ENCODE results near the gene CYP27C1. TPM values are rescaled to one million over a fixed set of nuclear protein-coding genes. Genes with fewer than 3 reads are reported as not detected.

CYP27C1 gene
- total and polyA plus RNA-seq, 2 of the 13 experiments (the other 11 are each of a cell fraction or from before 2014, with no cell fraction given) = not detected

- CTCF ChIA-PET (ENCODE audit: low intra/inter-chr PET ratio, low total read pairs) = no interaction called here
- intact Hi-C loops (cut with micrococcal nuclease; ENCODE audit: unreplicated experiment) (loop anchor here (5.0 kb wide), 3 partner anchors 93 to 363 kb away; partner anchors contain the start of gene ERCC3), in situ Hi-C loops (cut with HindIII; ENCODE audit: extremely low pct_ligation_motif_present, low pct_unique_long_range_greater_than_20kb) (loop anchor here (5.0 kb wide), 1 partner anchor 278 kb away; no protein-coding TSS in a partner anchor)
- Histone ChIP-seq H2AFZ (ENCODE audit: low read length) (no peak overlapping the region), H3K27ac (ENCODE audit: extremely low read length, insufficient read depth, low read length) (no peak overlapping the region), H3K27me3 (ENCODE audit: control insufficient read depth in 1 of 2, insufficient read depth in 2 of 2, low read length in 2 of 2) (peaks cover 2 to 25% of the 10 kb centered on the region in 2 experiments; a peak in 3 of 5 replicates), H4K20me1 (ENCODE audit: insufficient read depth, low read length) (no peaks in the 10 kb centered on the region), H3K4me2 (ENCODE audit: low read depth, low read length) (no peak overlapping the region), H3K9ac (ENCODE audit: insufficient read depth, low read depth, low read length) (no peak overlapping the region), H3K4me3 (replicated peaks in 1 of 3; ENCODE audit: insufficient read depth in 1 of 3, low read depth in 2 of 3, low read length in 3 of 3) (no peak overlapping the region), H3K79me2 (ENCODE audit: insufficient read depth, low read length) (no peaks in the 10 kb centered on the region), H3K36me3 (replicated peaks in 1 of 2; ENCODE audit: control insufficient read depth in 1 of 2, insufficient read depth in 2 of 2, low read length in 2 of 2) (no peaks in the 10 kb centered on the region), H3K9me3 (ENCODE audit: low read length) (no peaks in the 10 kb centered on the region), H3K4me1 (ENCODE audit: insufficient read depth, low read length) (peaks cover 11% of the 10 kb centered on the region)
- DNase-seq (ENCODE audit: low spot score) (no peak), ATAC-seq (no peak), FAIRE-seq (no peak)
- TF ChIP-seq SMARCC2 (IDR thresholded peaks at IDR 0.05) (no peak), LBX2 (CRISPR knock-in tag; IDR thresholded peaks at IDR 0.05; ENCODE audit: borderline replicate concordance) (no peak)
- 48% methylated on average over 13 of the region's 14 CpGs for WGBS (ENCODE audit: low lambda C conversion rate)
- no TSS peak for BruUV-seq (replicated peaks)
- POLR2A ChIA-PET = no interaction called here
Measured at GRCh38 chr2:127199223-127199622, 20.9 kb downstream of the CYP27C1 start.

GRCh38 chr2:127197475-127198385 lies 22.4 kb downstream of the CYP27C1 start:
- in situ Hi-C loops (cut with HindIII; ENCODE audit: extremely low pct_ligation_motif_present, low pct_unique_long_range_greater_than_20kb) (loop anchor here (5.0 kb wide), 1 partner anchor 280 kb away; no protein-coding TSS in a partner anchor), intact Hi-C loops (cut with micrococcal nuclease; ENCODE audit: unreplicated experiment) (loop anchor here (1.0 to 5.0 kb wide), 5 partner anchors 95 to 452 kb away; partner anchors contain the start of gene ERCC3)
- no TSS peak for BruUV-seq (replicated peaks)
- DNase-seq (ENCODE audit: low spot score) (peak; percentile 71), FAIRE-seq (peak; percentile 91), ATAC-seq (peak; percentile 99)
- Histone ChIP-seq H3K36me3 (replicated peaks in 1 of 2; ENCODE audit: control insufficient read depth in 1 of 2, insufficient read depth in 2 of 2, low read length in 2 of 2) (no peaks in the 10 kb centered on the region), H4K20me1 (ENCODE audit: insufficient read depth, low read length) (no peaks in the 10 kb centered on the region), H3K9me3 (ENCODE audit: low read length) (no peaks in the 10 kb centered on the region), H3K4me1 (ENCODE audit: insufficient read depth, low read length) (peaks cover 11% of the 10 kb centered on the region), H3K4me3 (replicated peaks in 1 of 3; ENCODE audit: insufficient read depth in 1 of 3, low read depth in 2 of 3, low read length in 3 of 3) (peak overlapping the region; percentile 37 to 62 (median 57)), H3K9ac (ENCODE audit: insufficient read depth, low read depth, low read length) (peak overlapping the region; percentile 4; the same call in 1 of the 2 replicates), H3K4me2 (ENCODE audit: low read depth, low read length) (peak overlapping the region; percentile 96), H2AFZ (ENCODE audit: low read length) (peak overlapping the region; percentile 81), H3K27ac (ENCODE audit: extremely low read length, insufficient read depth, low read length) (no peak overlapping the region), H3K79me2 (ENCODE audit: insufficient read depth, low read length) (no peaks in the 10 kb centered on the region), H3K27me3 (ENCODE audit: control insufficient read depth in 1 of 2, insufficient read depth in 2 of 2, low read length in 2 of 2) (peaks cover 2 to 33% of the 10 kb centered on the region in 2 experiments; a peak in 2 of 5 replicates)
- CTCF ChIA-PET (ENCODE audit: low intra/inter-chr PET ratio, low total read pairs) = interaction anchor here (1.6 to 2.4 kb wide), 3 partner anchors 96 to 282 kb away, joined by 4 to 16 read pairs (median 7); partner anchors contain the start of gene ERCC3
- WGBS (ENCODE audit: low lambda C conversion rate) = 7% methylated on average over 19 of the region's 19 CpGs
- POLR2A ChIA-PET = interaction anchor here (0.8 to 1.4 kb wide), 3 partner anchors 96 to 281 kb away, joined by 3 to 4 read pairs (median 3); partner anchors contain the start of gene ERCC3
- TF ChIP-seq ZFP36 (IDR thresholded peaks at IDR 0.05; ENCODE audit: borderline replicate concordance, low read depth, low read length, partially characterized antibody) (peak; percentile 22), ZNF274 (CRISPR knock-in tag; IDR thresholded peaks at IDR 0.05) (peak; percentile 53; the same call in 1 of the 2 replicates), ZNF253 (CRISPR knock-in tag; IDR thresholded peaks at IDR 0.05; ENCODE audit: borderline replicate concordance) (no peak), ELF3 (CRISPR knock-in tag; IDR thresholded peaks at IDR 0.05) (peak; percentile 10; the same call in 1 of the 2 replicates), SALL1 (CRISPR knock-in tag; IDR thresholded peaks at IDR 0.05) (peak; percentile 65), ZNF383 (CRISPR knock-in tag; IDR thresholded peaks at IDR 0.05; ENCODE audit: borderline replicate concordance) (no peak), ZNF275 (CRISPR knock-in tag; IDR thresholded peaks at IDR 0.05; ENCODE audit: borderline replicate concordance) (0 out of 2 replicates have a peak, but pooled peaks have one; percentile 47)
- TF ChIP-seq, protein P1, sequence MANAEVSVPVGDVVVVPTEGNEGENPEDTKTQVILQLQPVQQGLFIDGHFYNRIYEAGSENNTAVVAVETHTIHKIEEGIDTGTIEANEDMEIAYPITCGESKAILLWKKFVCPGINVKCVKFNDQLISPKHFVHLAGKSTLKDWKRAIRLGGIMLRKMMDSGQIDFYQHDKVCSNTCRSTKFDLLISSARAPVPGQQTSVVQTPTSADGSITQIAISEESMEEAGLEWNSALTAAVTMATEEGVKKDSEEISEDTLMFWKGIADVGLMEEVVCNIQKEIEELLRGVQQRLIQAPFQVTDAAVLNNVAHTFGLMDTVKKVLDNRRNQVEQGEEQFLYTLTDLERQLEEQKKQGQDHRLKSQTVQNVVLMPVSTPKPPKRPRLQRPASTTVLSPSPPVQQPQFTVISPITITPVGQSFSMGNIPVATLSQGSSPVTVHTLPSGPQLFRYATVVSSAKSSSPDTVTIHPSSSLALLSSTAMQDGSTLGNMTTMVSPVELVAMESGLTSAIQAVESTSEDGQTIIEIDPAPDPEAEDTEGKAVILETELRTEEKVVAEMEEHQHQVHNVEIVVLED (CRISPR knock-in tag; IDR thresholded peaks at IDR 0.05; ENCODE audit: borderline replicate concordance) = 0 out of 2 replicates have a peak, but pooled peaks have one; percentile 33

All from HepG2 (cell line).